Measurements from ENCODE around the gene EPHB1.

Gene EPHB1

GRCh38 chr3:134804508-134805480 lies 9.7 kb downstream of the EPHB1 start:
- no peak for TF ChIP-seq CTCF (IDR thresholded peaks at IDR 0.05)

DNA sequence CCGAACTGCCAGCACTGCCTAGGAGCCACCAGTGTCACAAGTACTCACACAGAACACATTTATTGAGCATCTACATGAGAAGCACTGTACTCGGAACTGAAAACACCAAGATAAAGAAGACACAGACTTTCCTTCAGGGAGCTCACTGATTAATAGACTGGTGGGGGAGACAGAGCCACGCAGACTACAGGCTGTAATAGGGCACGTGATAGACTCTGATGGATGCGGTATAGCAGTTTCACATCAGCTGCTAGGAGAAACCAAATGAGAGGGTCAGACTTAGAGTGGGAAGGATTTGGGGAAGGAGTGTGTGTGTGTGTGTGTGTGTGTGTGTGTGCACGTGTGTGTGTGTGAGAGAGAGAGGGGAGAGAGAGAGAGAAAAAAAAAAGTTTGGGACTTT lies 12.1 kb downstream of the EPHB1 start:
- H3K4me1 ChIP-seq (ENCODE audit: control insufficient read depth in 1 of 2, insufficient read depth in 1 of 2, low read depth in 1 of 2, low read length in 1 of 2) = no peaks in the 10 kb centered on the region
- H3K36me3 ChIP-seq = no peaks in the 10 kb centered on the region
- no peak overlapping the region for H3K27ac ChIP-seq
- peaks cover 33% of the 10 kb centered on the region for H3K27me3 ChIP-seq
- TF ChIP-seq CTCF (IDR thresholded peaks at IDR 0.05) = no peak
- no peaks in the 10 kb centered on the region for H3K9me3 ChIP-seq
- H3K4me3 ChIP-seq (ENCODE audit: low read depth in 1 of 2, low read length in 1 of 2) = no peak overlapping the region

More at GRCh38 chr3:134804508-134805480, 9.7 kb downstream of the EPHB1 start:
- no peaks in the 10 kb centered on the region for H3K36me3 ChIP-seq
- H3K27ac ChIP-seq = no peak overlapping the region
- H3K27me3 ChIP-seq = peaks cover 57% of the 10 kb centered on the region
- no peaks in the 10 kb centered on the region for H3K9me3 ChIP-seq
- H3K4me3 ChIP-seq (ENCODE audit: low read depth in 1 of 2, low read length in 1 of 2) = no peak overlapping the region
- no peaks in the 10 kb centered on the region for H3K4me1 ChIP-seq (ENCODE audit: control insufficient read depth in 1 of 2, insufficient read depth in 1 of 2, low read depth in 1 of 2, low read length in 1 of 2)

- Histone ChIP-seq H3K4me1 (ENCODE audit: control insufficient read depth in 1 of 2, insufficient read depth in 1 of 2, low read depth in 1 of 2, low read length in 1 of 2) (no peaks in the 10 kb centered on the region), H3K36me3 (no peaks in the 10 kb centered on the region), H3K4me3 (ENCODE audit: low read depth in 1 of 2, low read length in 1 of 2) (no peak overlapping the region), H3K27ac (no peak overlapping the region), H3K27me3 (peaks cover 24% of the 10 kb centered on the region), H3K9me3 (no peaks in the 10 kb centered on the region)
- TF ChIP-seq CTCF (IDR thresholded peaks at IDR 0.05) = no peak
Measured at GRCh38 chr3:134808835-134809234, 13.8 kb downstream of the EPHB1 start.

DNA sequence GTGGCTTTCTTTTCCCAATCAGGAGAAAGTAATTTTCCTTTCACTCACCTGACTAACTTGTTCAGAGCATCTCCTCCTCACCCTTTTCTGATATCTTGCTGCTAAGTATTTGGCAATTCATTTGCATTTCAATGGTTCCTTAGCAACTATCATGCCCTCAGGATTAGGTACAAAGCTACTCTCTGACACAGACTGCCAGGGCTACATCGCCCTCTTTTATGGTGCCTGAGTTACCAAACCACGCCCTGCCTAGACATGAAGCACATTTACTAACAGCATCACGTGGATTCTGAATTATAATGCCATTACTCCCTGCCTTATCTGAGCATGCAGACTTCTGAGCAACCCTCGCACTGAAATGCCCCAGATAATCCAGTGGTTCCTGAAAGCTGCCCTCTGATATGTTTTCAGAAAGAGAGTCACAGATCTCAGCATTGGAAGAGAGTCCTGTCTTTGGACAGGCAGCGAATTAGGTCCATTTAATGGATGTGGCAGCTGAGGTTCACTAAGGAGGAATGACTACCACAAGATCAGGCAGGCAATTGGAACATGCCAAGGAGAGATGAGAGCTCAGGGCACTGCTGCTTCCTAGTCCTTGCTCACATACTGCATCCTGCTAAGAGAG lies 14.5 kb downstream of the EPHB1 start:
- Histone ChIP-seq H3K27ac (no peak overlapping the region), H3K9me3 (no peaks in the 10 kb centered on the region), H3K36me3 (no peaks in the 10 kb centered on the region), H3K4me3 (ENCODE audit: low read depth in 1 of 2, low read length in 1 of 2) (no peak overlapping the region), H3K4me1 (ENCODE audit: control insufficient read depth in 1 of 2, insufficient read depth in 1 of 2, low read depth in 1 of 2, low read length in 1 of 2) (no peaks in the 10 kb centered on the region), H3K27me3 (peaks cover 24% of the 10 kb centered on the region)
- no peak for TF ChIP-seq CTCF (IDR thresholded peaks at IDR 0.05)

DNA sequence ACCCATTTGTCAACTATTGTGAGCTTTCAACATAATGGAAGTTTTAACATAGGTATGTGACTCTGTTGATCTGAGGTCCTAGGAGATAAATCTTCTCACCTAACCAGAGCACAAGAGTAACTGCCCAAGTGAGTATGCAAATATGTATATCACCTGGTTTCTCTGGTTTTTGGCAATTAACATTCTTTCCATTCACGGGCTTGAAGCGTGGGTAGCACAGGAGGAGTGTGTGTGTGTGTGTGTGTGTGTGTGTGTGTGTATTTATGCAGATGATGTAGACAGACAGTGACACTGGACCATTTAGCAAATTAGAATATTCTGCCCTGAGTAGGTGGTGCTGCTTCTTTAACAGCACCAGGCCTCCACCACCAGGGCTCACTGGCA lies 15.0 kb downstream of the EPHB1 start:
- no peaks in the 10 kb centered on the region for H3K9me3 ChIP-seq
- no peak overlapping the region for H3K4me3 ChIP-seq (ENCODE audit: low read depth in 1 of 2, low read length in 1 of 2)
- no peaks in the 10 kb centered on the region for H3K36me3 ChIP-seq
- H3K4me1 ChIP-seq (ENCODE audit: control insufficient read depth in 1 of 2, insufficient read depth in 1 of 2, low read depth in 1 of 2, low read length in 1 of 2) = no peaks in the 10 kb centered on the region
- H3K27me3 ChIP-seq = peaks cover 21% of the 10 kb centered on the region
- no peak for TF ChIP-seq CTCF (IDR thresholded peaks at IDR 0.05)
- H3K27ac ChIP-seq = no peak overlapping the region

Measured in neutrophil (primary cell).